Right renal cortex interstitium (tissue), 3 donors: ENCODE results near the gene THEMIS. TPM values are rescaled to one million over a fixed set of nuclear protein-coding genes. Genes with fewer than 3 reads are reported as not detected.
"Not testable (repeated sequence)": the region's sequence is repeated elsewhere in the genome, so short reads cannot be mapped to it uniquely, and the experiment has no call there.

ENCODE experiments used
- DNase-seq, 3 donors: peaks; one replicate each; pipeline ENCODE4 v3.0.0-alpha.2; 2013; ENCODE audit warnings: low read depth in 3 of 3, low spot score in 2 of 3
- polyA plus RNA-seq, 3 donors: library from polyadenylated mRNA; unstranded; fragments of 120-200 nt; gene quantifications; one replicate each; pipeline ENCODE4 v1.2.1, GENCODE V29; 2013; ENCODE audit not compliant: insufficient read length in 3 of 3

THEMIS gene
- polyA plus RNA-seq, 3 donors, result 0.04 TPM; not detected in 2

- no peak for DNase-seq
These were observed 16.9 kb upstream of the THEMIS start for GRCh38 chr6:127917766-127918165.

- DNase-seq, result no peak
These were observed 13.4 kb upstream of the THEMIS start for GRCh38 chr6:127914240-127914639.

DNA sequence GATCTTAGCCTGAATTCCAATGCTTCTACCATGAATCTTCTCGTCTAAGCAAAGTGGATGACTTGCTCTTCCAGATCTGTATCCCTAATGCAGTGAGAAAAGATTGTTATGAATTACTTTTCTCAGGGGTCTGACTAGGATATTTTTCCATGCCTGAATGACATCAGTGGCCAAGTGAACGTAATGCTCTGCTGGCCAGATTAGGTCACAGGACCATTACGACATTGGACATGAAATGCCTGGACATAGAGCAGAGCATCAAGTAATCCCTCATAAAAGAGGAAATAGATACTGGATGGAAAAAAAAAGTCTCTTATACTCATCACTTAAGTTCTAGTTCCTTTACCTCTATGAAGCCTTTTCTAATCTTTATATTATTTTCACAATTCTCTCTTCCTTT is 12.1 kb upstream of the THEMIS start:
- DNase-seq, result no peak

- no peak for DNase-seq
These were observed 7.2 kb upstream of the THEMIS start for GRCh38 chr6:127907960-127908640.

- DNase-seq, result no peak
These were observed 3.3 kb upstream of the THEMIS start for GRCh38 chr6:127904160-127904559.

- DNase-seq, result no peak
These were observed 2.1 kb upstream of the THEMIS start for GRCh38 chr6:127902933-127903332.

DNA sequence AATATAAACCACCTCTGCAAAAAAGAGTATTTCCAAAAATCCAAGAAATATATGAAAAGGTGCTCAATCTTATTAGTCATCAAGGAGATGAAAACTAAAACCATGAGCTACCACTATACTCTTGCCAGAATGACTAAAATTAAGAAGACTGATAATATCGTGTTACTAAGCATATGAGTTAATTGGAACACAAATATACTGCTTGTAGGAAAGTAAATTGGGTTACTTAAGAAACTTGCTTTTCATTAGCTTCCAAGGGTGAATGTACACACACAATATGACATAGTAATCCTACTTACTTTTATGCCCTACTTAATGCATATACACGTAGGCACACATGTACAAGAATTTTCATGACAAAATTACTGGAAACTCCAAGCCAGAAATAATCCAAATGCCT is 3.4 kb downstream of the THEMIS start:
- no peak for DNase-seq

DNA sequence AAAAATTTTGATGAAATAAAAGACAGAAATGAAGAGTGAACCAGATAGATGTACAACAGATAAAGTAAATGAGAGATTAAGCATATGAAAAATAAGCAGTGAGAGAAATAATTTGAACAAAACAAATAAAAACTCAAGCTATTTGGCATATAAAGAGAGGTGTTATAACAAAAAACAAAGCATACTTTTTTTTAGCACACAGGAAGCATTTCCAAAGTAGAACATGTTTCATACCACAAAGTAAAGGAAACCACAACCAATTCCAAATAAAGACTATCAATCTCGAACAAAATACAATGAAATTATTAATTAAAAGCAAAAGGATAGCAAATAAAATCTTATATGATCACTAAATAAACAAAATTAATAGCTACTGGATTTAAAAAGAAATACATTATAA is 6.8 kb downstream of the THEMIS start:
- DNase-seq, result no peak

GRCh38 chr6:127893541-127893940 is 7.3 kb downstream of the THEMIS start:
- DNase-seq, result no peak

GRCh38 chr6:127891731-127892326 is 9.0 kb downstream of the THEMIS start:
- DNase-seq, result no peak

GRCh38 chr6:127886603-127887002 is 14.3 kb downstream of the THEMIS start:
- no peak for DNase-seq

DNA sequence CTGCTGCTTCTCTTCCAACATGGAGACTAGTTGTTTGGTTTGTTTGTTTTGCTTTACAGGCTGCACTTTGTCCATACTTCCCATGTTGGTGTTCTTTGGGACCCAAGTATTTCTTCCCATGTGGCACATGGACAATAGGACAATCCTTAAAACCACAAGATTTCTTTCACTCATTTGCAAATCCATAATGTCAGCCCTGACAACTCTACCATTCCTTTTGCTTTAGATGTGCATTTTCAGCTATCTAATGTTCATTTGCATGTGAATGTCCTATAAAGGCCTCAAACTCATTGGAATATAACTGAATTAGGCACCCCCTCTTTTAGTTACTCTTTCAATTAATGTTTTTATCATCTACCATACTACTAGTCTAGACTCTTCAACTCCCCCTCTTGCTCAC is 16.7 kb downstream of the THEMIS start:
- no peak for DNase-seq

- DNase-seq, result not testable (repeated sequence)
These were observed 18.9 kb downstream of the THEMIS start for GRCh38 chr6:127881949-127882348.

DNA sequence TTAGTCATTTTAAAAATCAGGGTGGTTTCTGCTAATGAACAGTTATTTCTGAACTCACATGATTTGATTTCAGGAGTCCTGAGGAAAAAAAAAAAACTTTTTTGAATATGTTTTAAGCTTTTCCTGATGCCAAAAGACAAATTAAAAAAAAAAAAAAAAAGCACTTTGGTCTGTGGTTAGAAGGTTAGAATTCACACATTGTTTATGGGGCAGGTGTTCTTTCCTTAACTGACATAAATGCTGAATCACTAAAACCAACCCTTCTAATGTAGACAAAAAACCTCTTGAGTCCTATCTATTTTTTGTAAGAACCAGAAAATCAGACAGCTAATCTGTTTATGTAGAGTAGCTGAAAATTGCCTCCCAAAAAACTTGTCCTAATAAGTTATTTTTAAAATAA is 20.4 kb downstream of the THEMIS start:
- DNase-seq, result no peak

- DNase-seq, result peak in 1 of 3 donors; percentile 16
These were observed 21.2 kb downstream of the THEMIS start for GRCh38 chr6:127879685-127880084.

DNA sequence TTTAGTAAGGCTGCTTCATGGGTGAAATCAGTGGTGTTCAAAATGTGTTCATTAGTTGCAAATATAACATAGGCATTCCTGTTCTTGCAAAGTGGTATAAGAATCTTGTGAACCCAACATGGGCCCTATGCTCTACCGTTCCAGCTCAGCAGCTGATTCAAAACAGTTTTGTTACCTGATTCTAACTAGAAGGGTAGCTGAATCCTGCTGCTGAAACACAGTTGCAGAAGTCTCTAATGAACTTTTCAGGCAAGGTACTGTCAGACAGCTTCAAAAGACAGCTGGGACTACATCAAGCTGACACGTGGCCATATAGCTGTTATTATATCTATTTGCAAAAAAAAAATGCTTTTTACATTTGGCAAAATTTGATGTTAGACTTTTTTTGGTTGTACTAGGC is 22.7 kb downstream of the THEMIS start:
- DNase-seq, result no peak

DNA sequence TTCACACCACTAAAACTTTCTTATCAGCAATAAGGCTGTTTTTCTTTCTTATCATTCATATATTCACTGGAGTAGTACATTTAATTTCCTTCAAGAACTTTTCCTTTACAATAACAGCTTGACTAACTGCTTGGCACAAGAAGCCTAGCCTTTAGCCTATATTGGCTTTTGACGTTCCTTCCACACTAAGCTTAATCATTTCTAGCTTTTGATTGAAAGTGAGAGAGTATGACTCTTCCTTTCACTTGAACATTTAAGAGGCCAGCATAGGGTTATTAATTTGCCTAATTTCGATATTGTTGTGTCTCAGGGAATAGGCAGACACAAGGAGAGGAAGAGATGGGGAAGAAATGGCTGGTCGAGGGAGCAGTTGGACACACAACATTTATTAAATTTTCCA is 23.6 kb downstream of the THEMIS start:
- no peak for DNase-seq

DNA sequence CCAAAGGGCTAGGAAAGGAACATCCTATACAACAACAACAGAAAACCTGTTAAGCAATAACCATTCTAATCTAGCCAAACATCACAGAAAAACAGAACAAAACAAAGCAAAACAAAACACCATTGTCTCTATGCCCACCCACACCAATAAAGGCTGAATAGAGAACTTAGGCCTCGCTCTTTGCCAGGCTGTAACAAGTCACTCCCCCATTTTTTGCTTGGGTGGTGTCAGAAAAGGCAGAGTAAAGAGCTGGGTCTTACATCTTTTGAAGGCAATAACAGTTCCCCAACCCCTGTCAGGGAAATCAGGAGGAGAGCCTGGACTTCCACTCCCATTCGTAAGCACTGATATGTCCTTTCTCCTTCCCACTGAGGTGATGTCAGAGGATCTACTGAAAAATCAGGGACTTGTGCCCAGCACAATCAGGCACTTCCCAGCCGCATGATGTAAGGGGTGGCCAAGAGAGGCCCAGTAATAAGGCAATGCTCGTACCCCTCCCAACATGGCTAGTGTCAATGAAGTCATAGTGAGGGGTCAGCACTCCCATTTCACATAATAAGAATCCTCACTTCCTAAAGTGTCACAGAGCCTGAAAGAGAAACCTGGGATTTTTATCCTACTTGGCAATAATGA is 31.0 kb downstream of the THEMIS start:
- DNase-seq, result no peak

- no peak for DNase-seq
These were observed 31.7 kb downstream of the THEMIS start for GRCh38 chr6:127869183-127869582.

- no peak for DNase-seq
These were observed 32.5 kb downstream of the THEMIS start for GRCh38 chr6:127868338-127868737.

GRCh38 chr6:127866766-127867165 is 34.1 kb downstream of the THEMIS start:
- no peak for DNase-seq

GRCh38 chr6:127865108-127865507 is 35.8 kb downstream of the THEMIS start:
- no peak for DNase-seq
